Measurements from ENCODE around the gene VSIG10.
"Not testable (repeated sequence)": the region's sequence is repeated elsewhere in the genome, so short reads cannot be mapped to it uniquely, and the experiment has no call there.

The VSIG10 gene

DNA sequence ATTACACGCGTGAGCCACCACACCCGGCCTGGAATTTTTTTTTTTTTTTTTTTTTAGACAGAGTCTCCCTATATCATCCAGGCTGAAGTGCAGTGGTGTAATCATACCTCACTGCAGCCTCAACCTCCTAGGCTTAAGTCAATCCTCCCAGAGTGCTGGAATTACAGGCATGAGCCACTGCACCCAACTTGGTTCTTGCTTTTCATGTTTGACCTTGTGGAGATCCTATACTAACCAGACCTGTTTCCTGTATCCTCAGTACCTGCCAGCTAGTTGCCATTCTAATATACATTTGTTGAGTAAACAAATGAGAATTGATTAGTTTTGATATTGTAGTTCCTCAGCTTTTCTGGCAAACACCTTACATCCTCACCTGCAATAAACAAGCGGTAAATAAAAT is 3.2 kb upstream of the VSIG10 start:
- no peak for DNase-seq (ENCODE audit: low spot score)

DNA sequence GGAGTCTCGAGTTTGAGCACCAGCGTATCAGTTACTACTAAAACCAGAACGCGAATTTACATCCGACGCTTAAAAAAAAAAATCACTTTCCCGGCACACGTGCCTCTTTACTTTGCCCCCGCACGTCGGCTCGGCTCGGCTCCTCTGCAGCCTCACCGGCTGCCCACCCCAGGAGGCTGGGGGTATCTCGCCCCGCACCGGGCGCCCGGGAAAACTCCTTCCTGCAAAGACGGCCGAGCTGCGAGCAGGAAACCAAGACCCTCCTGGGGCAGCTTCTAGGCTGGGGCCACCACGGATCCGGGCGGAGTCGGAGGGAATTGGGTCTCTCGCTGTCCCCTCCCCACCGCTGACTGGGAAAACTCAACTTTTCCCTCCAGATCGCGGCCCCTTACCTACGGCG is 610 bp downstream of the VSIG10 start:
- no peak for DNase-seq (ENCODE audit: low spot score)

DNA sequence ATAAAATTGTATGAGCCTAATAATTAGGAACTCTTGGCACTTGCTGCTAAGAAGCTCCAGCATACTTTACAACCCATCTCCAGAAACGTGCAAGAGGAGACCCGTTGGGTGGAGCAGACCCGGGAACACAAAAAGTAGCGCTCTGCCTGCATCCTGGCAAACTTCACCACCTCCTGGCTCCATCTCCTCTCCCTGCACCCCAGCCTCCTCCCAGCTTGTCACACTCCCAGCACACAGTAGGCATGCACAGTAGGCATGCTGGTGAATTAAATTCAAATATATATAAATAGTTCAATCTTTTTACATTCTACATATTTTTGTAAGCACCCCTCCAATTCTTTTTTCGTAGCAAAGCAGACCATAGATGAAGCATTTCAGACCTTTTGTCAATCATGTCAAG is 1.2 kb downstream of the VSIG10 start:
- no peak for DNase-seq (ENCODE audit: low spot score)

- DNase-seq (ENCODE audit: low spot score): no peak
These were observed 1.7 kb downstream of the VSIG10 start for GRCh38 chr12:118102070-118102469.

- DNase-seq (ENCODE audit: low spot score): no peak
These were observed 2.8 kb downstream of the VSIG10 start for GRCh38 chr12:118101051-118101450.

GRCh38 chr12:118098911-118099671 is 4.7 kb downstream of the VSIG10 start:
- no peak for DNase-seq (ENCODE audit: low spot score)

DNA sequence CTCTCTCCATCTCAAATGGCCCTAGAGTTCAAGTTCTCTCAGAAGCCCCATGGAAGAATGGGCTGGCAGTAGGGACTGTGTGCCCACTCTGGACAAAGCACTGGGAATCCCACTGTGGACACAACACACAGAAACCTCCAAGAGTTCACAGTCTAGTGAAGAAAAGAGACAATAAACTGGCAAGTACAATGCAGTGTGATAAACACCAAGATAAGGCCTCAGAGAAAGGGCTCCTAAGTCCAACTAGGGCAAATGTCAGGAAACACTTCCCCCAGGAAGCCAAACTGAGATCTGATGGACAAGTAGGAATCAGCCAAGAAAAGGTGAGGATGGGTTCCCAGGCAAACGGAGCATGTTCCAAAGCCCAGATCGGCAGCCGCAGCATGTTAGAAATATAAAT is 5.4 kb downstream of the VSIG10 start:
- no peak for DNase-seq (ENCODE audit: low spot score)

- DNase-seq (ENCODE audit: low spot score): no peak
These were observed 9.8 kb downstream of the VSIG10 start for GRCh38 chr12:118094039-118094438.

DNA sequence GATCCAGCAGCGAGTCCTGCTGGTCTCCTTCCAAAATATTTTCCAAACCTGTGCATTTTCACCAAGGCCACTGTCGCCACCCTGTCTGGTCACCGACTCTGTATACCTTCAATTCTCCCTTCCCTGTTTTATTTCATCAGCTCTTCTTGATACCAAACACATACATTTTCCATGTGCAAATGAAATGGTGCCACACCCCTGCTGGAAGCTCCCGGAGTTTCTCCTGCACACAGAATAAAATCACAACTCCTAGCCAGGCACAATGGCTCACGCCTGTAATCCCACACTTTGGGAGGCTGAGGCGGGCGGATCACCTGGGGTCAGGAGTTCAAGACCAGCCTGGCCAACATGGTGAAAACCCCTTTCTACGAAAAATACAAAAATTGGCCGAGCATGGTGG is 14.0 kb downstream of the VSIG10 start:
- DNase-seq (ENCODE audit: low spot score): no peak

DNA sequence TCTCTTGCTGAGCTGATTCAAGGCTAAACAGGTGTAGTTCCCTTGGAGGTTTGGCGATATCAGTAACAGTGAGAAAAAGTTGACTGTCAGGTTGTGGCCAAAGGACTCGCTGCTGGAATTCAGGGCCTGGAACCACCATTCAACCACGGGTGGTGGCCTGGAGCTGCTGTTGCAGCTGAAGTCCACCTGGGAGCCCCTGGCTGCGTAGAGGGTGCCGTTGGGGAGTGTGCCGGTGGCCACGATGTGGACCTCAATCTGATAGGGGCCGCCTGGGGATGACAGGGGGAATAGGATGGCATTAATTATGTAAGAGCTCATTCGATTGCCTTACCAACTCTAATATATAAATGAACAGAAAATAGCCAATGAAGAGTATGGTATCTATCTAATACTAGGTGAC is 21.6 kb downstream of the VSIG10 start:
- no peak for DNase-seq (ENCODE audit: low spot score)

GRCh38 chr12:118081521-118081920 is 22.3 kb downstream of the VSIG10 start:
- DNase-seq (ENCODE audit: low spot score): not testable (repeated sequence)

- no peak for DNase-seq (ENCODE audit: low spot score)
These were observed 30.0 kb downstream of the VSIG10 start for GRCh38 chr12:118073768-118074167.

- DNase-seq (ENCODE audit: low spot score): no peak
These were observed 33.2 kb downstream of the VSIG10 start for GRCh38 chr12:118070650-118071049.

DNA sequence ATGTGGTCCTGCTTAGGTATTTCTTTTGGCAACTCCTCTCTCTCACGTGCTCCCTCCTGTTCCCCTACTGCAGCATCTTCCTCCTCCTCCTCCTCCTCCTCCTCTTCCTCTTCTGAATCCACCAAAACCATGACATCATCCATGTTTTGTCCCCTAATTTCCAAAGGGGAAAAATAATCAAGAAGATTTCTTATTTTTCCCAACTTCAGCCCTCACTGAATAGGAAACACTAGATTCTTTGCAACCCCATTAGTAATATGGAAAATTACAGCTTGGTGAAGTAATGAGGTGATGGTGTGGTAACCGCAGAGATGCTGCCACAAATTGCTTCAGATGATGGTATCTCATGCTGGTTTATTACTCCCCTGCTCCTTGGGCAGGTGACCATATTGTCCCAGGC is 35.4 kb downstream of the VSIG10 start:
- no peak for DNase-seq (ENCODE audit: low spot score)

GRCh38 chr12:118065380-118065779 is 38.4 kb downstream of the VSIG10 start:
- DNase-seq (ENCODE audit: low spot score): no peak

DNA sequence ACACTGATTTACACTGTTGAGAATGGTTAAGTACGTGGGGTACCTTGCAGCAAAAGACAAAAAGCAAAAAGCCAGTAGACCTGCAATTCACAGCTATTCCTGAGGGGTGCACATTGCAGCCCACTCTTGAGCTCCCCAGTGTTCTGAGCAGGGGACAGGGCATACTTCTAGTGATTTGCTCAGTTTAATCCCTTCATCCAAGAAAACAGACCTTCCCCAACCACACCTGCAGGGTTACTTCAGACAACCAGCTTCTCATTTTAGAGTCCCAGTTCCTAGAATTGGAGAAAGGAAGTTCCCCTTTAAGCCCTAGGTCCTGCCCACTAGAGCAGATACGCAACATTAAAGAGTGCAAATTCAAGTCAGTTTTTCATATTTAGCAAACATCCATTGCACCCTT is 39.2 kb downstream of the VSIG10 start:
- DNase-seq (ENCODE audit: low spot score): no peak

DNA sequence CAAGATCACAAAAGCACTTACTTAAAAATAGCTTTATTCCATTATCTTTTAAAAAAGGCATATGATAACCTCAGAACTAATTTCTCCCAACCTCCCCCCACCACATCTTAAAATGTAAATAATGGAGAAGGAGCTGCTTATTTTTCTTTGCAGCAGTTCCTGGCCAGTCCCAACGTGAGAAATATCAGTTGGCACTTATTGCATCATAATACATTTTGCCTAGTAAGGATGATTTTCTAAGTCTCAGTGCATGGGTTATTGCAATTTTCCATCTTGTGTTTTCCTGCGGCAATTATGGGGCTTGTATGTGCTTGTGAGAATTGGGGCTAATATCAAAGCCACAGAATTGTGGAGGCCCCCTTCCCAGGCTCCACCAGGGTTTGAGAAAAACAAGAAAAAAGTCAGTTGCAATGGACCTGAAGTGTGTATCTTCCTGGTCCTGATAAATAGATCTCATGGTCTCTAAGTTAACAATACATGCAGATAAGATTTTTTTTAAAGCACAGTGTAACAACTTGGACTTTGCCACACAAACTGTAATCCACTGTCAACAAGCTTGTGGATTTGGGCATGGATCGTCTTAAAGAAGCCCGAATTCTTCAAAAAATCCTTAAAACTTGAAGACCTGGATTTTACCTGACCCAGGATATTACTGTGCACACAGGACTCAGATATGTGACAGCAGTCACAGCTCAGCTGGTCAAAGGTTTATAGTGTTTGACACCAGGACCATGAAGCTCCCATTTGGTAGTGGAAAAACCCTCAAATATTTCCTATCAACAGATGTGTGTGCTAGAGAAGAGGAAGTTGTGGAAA is 40.0 kb downstream of the VSIG10 start:
- DNase-seq (ENCODE audit: low spot score): no peak

DNA sequence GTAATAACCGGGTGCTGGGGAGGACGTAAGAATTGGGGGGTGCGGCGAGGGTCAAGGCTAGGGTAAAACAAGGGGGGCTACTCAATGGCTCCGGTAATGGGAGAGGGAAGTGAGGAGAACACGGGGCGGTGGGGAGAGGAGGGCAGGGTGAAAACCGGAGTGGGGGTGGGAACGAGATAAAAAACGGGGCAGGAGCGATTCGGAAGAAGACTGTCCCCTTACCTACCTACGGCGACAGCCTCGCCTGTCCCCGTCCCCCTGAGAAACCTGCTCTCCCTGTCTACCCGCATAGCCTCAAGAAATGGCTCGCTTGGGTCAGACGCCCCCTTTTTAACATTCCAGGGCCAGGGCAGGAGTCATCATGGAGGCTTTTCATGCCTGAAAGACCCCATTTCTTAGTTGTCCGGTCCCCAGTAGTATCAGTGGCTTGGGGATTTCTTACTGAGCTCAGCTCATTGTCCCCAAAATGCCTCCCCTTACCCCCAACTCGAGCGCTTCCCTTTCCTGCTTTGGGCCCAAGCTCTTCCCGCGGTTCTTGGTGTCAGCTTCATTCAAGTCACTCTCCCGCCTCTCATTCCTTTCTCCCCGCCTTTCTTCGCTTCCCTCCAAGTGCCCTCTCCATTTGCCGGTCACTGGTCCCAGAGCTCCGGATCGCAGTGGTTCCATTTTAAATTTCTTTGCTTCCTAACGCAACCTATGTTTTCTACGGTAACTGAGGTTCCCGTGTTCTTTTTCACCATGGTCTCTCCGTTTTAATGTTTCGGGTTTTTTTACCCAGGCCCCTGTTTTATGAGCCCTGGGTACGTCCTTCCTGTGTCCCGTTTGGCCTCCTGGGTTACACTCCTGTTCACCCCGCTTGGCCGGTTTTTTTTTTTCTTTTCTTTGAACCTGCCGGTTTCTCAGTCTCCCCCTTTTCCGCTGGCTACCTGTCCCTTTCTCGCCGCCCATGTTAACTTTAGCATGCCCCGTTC is 41.7 kb downstream of the VSIG10 start:
- DNase-seq (ENCODE audit: low spot score): peak; percentile 45

DNA sequence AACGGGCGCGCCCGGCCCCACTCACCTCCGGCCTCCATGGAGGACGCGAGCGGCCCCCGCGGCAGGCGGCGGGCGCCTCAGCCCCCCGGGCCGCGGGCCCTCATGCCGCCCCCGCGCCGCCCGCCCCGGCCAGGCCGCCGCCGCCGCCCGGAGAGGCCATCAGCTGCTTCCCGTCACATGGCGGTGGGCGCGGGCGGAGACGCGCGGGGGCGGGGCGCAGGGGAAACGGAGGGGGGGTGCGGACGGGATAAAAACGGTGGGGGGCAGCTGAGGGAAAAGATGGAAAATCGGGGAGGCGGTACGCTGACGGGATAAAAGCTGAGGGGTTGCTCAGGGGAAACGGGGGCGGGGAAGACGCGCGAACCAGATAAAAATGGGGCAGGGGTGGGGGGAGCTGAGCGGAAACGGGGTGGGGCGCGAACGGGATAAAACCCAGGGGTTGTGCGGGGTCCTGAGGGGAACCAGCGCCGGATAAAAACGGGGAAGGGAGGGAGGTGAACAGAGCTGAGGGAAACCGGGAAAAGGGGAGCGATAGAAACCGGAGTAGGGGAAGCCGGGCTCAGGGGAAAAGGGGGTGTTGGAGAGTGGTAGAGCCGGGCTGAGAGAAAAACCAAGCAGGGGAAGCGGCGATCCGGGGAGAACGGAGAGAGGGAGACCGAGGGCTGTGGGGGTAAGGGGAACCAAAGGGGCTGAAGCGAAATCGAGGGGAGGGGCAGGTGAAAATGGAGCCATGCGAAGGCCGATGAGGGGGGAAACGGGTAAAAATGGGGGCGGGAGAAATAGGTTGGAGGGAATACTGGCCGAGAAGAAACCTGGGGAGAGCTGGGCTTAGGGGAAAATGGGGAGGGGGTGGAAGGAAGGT is 42.6 kb downstream of the VSIG10 start, which contains the start of gene WSB2:
Gene WSB2 (minus strand): TSS at position 169 of the 862 bp plus-strand sequence. CDS start 131 bp downstream, at position 38.
- DNase-seq (ENCODE audit: low spot score): peak; percentile 83

- no peak for DNase-seq (ENCODE audit: low spot score)
These were observed 43.4 kb downstream of the VSIG10 start for GRCh38 chr12:118060301-118061010.

All from D341Med (cell line).